ENCODE results near the gene COPB2.

GRCh38 chr3:139308560-139308959 is 80.9 kb downstream of the COPB2 start:
- TF ChIP-seq POLR2A (IDR thresholded peaks at IDR 0.05) (no peak), CTCF (IDR thresholded peaks at IDR 0.05) (no peak)

Measured in thyroid gland (tissue), 4 donors.